Hematopoietic multipotent progenitor cell treated with erythropoietin and hydrocortisone succinate and interleukin-3 and kit ligand, for 4 days (in vitro differentiated cells): Measurements from ENCODE around the gene PCSK2.
A peak's percentile ranks its signal among the peaks of the same experiment; 100 is the strongest.

ENCODE experiments used
- DNase-seq: peaks from one replicate; pipeline ENCODE4 v3.0.0-alpha.2; 2015

PCSK2 gene

DNA sequence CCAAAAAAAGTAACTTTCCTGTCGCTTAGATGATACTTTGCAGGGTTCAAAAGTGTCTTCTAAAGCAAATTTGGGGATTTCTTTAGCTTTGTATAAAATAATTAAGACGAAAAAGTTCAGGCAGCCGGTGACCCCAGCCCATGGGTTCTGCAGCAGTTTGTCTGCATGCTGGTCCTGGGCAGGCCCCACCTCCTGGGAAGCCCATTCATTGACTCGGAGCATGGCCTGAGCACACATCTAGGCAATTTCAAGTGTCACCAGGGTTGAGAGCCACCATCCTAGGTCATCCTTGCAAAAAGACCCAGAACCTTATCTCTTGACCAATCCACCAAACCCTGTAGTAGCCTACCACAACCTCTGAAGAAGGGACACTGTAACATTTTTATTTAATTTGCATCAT lies 283.7 kb downstream of the PCSK2 start:
- DNase-seq: no peak

- peak; percentile 56 for DNase-seq
Observed at GRCh38 chr20:17511401-17511800, 284.6 kb downstream of the PCSK2 start.

DNA sequence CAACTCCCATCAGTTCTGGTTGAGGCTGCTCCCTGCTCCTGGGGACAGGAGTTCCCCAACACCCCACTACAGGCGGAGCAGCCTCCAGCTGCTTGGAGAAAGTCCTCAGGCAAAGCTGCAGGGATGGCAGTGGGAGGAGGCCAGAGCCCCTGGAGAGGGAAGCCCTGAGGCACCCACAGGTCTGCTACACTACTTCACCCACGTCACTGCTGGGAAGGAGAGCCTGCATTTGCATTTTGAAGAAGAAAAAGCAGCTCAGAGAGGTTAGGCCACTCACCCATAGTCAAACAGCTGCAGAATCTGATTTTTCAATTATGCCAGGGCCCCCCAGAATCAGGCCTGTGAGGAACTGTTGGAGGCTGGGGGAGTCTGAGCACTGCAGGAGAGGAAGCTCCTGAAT lies 287.1 kb downstream of the PCSK2 start:
- no peak for DNase-seq

GRCh38 chr20:17515053-17515452 lies 288.2 kb downstream of the PCSK2 start:
- no peak for DNase-seq

DNA sequence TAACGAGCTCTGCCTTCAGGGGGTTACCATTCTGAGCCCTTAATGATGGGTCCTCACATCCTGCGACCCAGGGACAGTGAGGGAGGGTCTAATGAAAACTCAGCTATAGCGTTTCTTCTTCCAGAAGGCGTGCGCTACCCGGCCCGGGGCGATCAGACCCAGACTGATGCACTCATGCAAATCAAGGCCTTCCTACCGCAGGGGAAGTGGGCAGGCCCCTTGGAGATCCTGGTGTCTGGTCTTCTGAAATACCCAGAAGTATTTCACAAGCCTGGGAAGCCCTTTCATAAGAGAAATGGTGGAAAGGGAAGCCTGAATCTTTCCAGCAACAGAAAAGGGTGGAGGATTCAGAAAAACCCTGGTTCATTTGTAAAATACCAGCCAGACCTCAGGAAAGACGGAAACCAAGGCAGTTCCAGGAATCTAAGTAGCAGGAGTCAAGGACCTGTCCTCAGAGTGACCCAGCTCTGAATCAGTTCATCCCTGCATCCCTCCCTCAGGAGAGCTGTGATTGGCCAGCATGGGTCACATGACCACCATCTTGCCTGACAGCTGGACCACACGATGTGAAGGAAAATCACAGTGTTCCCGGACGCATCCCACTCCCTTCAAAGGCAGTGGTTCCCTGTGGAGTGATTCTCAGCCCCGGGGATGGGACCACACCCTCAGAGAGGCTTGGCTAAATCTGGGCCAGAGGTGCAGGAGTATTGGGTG lies 291.7 kb downstream of the PCSK2 start:
- DNase-seq: no peak

DNA sequence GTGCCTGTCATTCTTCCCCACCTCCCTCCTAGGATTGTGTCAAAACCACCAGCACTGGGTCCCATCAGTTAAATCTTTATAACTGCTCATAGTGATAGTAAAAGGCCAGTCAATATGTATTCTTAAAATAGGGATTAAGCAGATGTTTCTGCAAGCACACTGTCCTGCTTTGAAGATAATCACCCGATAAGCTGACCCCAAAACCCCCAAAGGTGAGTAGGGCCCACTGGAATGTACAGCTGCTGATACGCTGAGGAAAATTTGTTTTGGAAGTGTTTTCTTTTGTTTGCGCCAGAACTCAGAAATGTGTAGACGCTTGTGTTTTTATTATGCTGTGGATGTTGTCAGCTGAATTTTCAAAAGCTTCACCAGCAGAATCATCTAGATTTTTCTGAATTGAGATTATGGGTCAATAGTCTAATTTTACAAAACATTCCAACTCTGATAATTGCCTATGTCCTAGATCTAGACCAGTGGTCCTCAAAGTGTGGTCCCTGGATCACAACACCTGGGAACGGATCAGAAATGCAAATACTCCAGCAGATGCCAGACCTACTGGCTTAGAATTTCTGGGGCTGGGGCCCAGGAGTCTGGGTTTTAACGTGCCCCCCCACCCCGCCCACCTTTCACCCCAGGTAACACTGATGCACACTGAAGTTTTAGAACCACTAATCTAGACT lies 292.9 kb downstream of the PCSK2 start:
- DNase-seq: no peak

DNA sequence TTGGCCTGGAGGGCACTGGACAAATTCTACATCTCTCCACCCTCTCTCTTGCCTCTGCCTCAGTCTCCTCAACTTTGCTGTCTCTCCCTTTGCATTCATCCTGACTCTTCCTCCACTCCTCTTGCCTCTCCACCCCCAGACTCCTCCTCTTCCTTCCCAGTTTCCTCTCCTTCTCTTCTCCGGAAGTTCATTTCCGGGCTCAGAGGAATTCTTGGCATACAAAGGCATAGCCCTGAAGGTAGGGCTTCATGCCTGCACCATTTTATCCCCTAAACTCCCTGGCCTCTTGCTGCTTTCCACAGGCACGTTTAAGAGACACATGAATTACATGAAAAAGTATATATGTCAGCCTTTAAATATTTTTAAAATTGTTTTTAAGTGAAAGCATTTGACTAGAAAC lies 293.7 kb downstream of the PCSK2 start:
- no peak for DNase-seq

DNA sequence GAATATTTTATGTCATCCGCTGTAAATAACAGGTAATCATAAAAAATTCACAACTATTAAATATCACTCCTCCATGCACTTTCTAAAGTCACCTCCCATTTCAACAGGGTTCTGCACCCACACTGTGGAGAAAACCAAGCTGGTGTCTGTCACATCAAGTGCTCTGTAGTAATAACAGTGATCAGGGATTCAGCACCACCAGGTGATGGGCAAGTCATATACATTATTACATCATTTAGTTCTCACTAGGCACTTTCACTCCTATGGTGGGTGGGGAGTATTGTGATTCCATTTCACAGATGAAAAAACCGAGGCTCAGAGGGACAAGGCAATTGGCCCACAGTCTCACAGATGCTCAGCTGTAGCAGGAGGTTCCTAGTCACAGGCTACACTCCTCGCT lies 295.7 kb downstream of the PCSK2 start:
- DNase-seq: no peak

GRCh38 chr20:17523326-17523725 lies 296.5 kb downstream of the PCSK2 start:
- DNase-seq: no peak

GRCh38 chr20:17524560-17524959 lies 297.7 kb downstream of the PCSK2 start:
- no peak for DNase-seq

- DNase-seq: no peak
Observed at GRCh38 chr20:17525132-17525531, 298.3 kb downstream of the PCSK2 start.

DNA sequence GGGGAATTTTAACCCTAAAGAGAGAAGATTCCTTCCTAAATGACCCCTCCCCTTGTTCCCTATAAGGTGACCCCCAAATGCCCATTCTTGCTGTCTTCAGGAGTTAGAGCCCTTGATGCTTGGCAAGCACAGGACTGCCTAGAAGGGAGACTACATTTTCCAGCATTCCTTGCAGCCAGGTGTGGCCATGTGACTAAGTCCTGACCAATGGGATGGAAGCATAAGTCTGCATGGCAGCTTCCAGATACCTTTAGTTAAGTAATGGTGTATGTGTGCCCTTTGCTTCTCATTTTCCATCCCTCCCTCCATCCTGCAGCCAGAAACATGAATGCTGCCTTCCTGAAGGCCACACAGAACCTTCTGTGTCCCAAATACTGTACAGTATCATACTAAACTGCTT lies 298.8 kb downstream of the PCSK2 start:
- peak; percentile 66 for DNase-seq

- no peak for DNase-seq
Observed at GRCh38 chr20:17529586-17529985, 302.7 kb downstream of the PCSK2 start.

GRCh38 chr20:17530153-17530552 lies 303.3 kb downstream of the PCSK2 start:
- DNase-seq: no peak

DNA sequence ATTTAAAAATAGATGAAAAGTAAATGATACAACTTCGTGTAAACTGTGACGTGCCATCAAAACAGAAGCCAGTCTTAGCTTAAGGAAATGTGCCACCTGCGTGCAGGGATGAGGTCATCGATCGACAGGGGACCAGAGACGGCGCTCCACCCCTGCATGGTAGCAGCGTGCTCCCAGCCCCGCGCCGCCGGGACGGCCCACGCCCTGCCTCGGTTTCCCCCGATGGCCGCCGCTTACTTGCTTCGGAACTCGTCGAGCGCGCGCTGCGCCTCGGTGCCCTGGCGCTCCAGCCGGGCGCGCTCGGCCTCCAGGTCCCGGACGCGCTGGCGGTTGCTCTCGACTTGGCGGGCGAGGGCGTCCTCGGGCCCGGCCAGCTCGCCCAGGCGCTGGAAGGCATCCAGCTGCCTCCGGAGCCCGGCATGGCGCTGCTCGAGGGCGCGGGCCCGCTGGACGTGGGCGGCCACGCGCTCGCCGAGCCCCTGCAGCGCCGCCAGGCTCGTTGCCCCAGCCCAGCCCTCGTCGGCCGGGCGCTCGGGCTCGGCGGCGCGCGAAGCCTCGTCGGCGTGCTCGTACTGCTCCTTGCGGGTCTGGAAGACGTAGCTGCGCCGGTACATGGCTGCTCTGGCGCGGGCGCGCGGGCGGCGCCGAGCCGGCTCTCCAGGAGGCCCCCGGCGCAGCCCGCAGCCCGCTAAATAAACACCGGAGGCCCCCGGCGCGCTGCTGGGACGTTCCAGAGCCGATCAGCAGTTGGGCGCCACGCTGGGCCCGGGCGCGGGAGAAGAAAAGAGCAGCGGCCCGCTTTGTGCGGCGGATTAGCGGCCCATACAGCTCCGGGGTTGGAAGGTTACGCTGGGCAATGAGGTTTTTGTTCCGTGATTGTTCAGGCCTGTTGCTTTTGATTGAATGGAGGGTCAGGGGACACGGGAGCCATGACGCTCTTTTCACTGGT lies 304.1 kb downstream of the PCSK2 start, which contains the start of gene BFSP1:
Gene BFSP1, minus strand, starts transcription at position 664 of the 949 bp plus-strand sequence. Its CDS starts 50 bp downstream, at position 614.
- DNase-seq: peak; percentile 76

DNA sequence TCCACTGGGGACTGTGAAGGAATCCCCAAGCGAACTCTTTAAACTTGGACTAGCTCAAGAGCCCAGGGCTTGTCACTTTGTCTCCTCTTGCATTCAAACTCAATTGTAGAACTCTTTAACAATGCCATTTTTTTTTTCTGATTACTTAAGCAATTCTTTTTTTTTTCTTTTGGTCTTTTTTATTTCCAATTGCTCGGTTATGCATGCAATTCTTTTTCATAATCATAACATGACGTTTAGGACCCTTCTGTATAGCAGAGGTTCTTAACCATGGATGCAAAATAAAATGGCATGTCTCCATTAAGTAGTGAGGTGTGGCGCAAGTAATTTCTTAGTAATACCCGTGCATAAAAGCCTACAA lies 304.8 kb downstream of the PCSK2 start:
- no peak for DNase-seq

DNA sequence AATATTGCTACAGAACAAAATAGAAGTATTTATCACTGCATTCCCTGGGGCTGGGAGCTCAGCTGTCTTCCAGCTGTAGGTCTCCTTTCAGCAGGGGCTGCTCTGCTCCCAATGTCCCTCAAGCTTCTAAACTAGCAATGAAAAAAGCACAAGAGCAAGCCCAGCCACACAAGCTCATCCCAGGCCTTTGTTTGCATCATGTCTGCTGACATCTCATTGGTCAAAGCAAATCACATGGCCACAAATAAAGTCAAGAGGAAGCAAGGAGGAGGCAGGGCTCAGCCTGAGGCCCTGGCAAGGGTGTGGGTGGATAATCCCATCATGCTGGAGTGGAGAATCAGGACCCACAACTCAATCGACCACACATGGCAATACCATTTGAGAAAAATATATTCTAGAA lies 306.6 kb downstream of the PCSK2 start:
- DNase-seq: peak; percentile 73

DNA sequence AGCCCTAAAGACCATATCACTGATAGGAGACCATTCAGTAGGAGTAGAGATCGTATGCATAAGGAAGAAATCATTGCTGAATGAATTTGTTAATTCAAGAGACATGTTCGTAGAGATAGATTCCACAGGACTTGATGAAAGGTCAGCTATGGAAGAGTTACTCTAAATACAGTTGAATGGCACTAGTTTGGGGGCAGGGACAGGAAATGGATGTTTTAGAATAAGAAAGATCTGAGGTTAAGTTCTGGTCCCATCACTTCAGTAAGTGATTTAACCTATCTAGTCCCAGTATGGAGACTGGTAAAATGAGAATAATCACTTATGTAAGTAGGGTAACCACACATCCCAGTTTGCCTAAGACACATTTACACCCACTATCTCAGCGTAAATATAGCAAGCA lies 307.2 kb downstream of the PCSK2 start:
- no peak for DNase-seq
